ENCODE measurements around the gene TNIK. TPM values are rescaled to one million over a fixed set of nuclear protein-coding genes. Genes with fewer than 3 reads are reported as not detected.

The TNIK gene
- total RNA-seq, 2 donors from 2014 or later = 9.0 to 11.6 TPM

- Histone ChIP-seq H3K27me3 (no peaks in the 10 kb centered on the region), H3K4me1 (no peaks in the 10 kb centered on the region), H3K36me3 (no peaks in the 10 kb centered on the region), H3K4me3 (no peak overlapping the region), H3K27ac (no peak overlapping the region), H3K9me3 (no peaks in the 10 kb centered on the region)
- no peak for DNase-seq (ENCODE audit: low spot score)
- no peak for TF ChIP-seq CTCF (IDR thresholded peaks at IDR 0.05)
These were observed 16.8 kb downstream of the TNIK start for GRCh38 chr3:171443211-171443957.

- H3K27me3 ChIP-seq = no peaks in the 10 kb centered on the region
- no peak for TF ChIP-seq CTCF (IDR thresholded peaks at IDR 0.05)
These were observed 18.0 kb downstream of the TNIK start for GRCh38 chr3:171442184-171442583.

GRCh38 chr3:171441381-171441780 lies 18.8 kb downstream of the TNIK start:
- Histone ChIP-seq H3K27me3 (no peaks in the 10 kb centered on the region), H3K4me1 (no peaks in the 10 kb centered on the region), H3K27ac (no peak overlapping the region), H3K9me3 (no peaks in the 10 kb centered on the region), H3K36me3 (no peaks in the 10 kb centered on the region), H3K4me3 (no peak overlapping the region)
- no peak for DNase-seq (ENCODE audit: low spot score)
- no peak for TF ChIP-seq CTCF (IDR thresholded peaks at IDR 0.05)

More at GRCh38 chr3:171442184-171442583, 18.0 kb downstream of the TNIK start:
- Histone ChIP-seq H3K9me3 (no peaks in the 10 kb centered on the region), H3K36me3 (no peaks in the 10 kb centered on the region), H3K4me3 (no peak overlapping the region), H3K27ac (no peak overlapping the region), H3K4me1 (no peaks in the 10 kb centered on the region)
- no peak for DNase-seq (ENCODE audit: low spot score)

- H3K4me1 ChIP-seq = no peaks in the 10 kb centered on the region
- H3K36me3 ChIP-seq = no peaks in the 10 kb centered on the region
- no peaks in the 10 kb centered on the region for H3K27me3 ChIP-seq
- H3K27ac ChIP-seq = no peak overlapping the region
- no peak for DNase-seq (ENCODE audit: low spot score)
- no peak for TF ChIP-seq CTCF (IDR thresholded peaks at IDR 0.05)
- no peaks in the 10 kb centered on the region for H3K9me3 ChIP-seq
- no peak overlapping the region for H3K4me3 ChIP-seq
These were observed 20.2 kb downstream of the TNIK start for GRCh38 chr3:171439996-171440395.

- H3K9me3 ChIP-seq = peaks cover 0 to 5% of the 10 kb centered on the region in 2 donors
- H3K4me1 ChIP-seq = no peaks in the 10 kb centered on the region
- TF ChIP-seq CTCF (IDR thresholded peaks at IDR 0.05) = no peak
- H3K27me3 ChIP-seq = no peaks in the 10 kb centered on the region
- H3K27ac ChIP-seq = no peak overlapping the region
- no peak overlapping the region for H3K4me3 ChIP-seq
- no peaks in the 10 kb centered on the region for H3K36me3 ChIP-seq
- no peak for DNase-seq (ENCODE audit: low spot score)
These were observed 23.0 kb downstream of the TNIK start for GRCh38 chr3:171437115-171437756.

All from right atrium auricular region (tissue), 2 donors.